GM12874 (cell line): Measurements from ENCODE around the gene CFAP45.

ENCODE experiments used
- CTCF ChIP-seq: IDR thresholded peaks from 2 replicates; pipeline ENCODE4 v1.5.1; 2011; ENCODE audit warnings: low read depth, mild to moderate bottlenecking, control low read depth, low read length, moderate library complexity; ENCODE audit not compliant: insufficient read depth

CFAP45 gene

GRCh38 chr1:159847231-159847630 lies 52.7 kb downstream of the CFAP45 start:
- TF ChIP-seq CTCF = no peak

GRCh38 chr1:159845751-159846629 lies 54.0 kb downstream of the CFAP45 start:
- TF ChIP-seq CTCF = no peak

GRCh38 chr1:159843459-159843858 lies 56.5 kb downstream of the CFAP45 start:
- no peak for TF ChIP-seq CTCF

GRCh38 chr1:159841749-159842148 lies 58.2 kb downstream of the CFAP45 start:
- no peak for TF ChIP-seq CTCF

GRCh38 chr1:159839116-159839849 lies 60.7 kb downstream of the CFAP45 start:
- TF ChIP-seq CTCF = no peak

GRCh38 chr1:159838715-159839114 lies 61.2 kb downstream of the CFAP45 start:
- TF ChIP-seq CTCF = no peak

GRCh38 chr1:159835862-159836525 lies 64.0 kb downstream of the CFAP45 start:
- no peak for TF ChIP-seq CTCF
